ENCODE results near the gene FARS2.

GRCh38 chr6:5729080-5729434 lies 467.7 kb downstream of the FARS2 start:
- no peak for TF ChIP-seq ZNF280C (tag by site-specific recombination; IDR thresholded peaks at IDR 0.05)
- TF ChIP-seq CTCF (tag by site-specific recombination; IDR thresholded peaks at IDR 0.05): no peak
- no peak for TF ChIP-seq ZNF391 (tag by site-specific recombination; IDR thresholded peaks at IDR 0.05; ENCODE audit: borderline replicate concordance, low read depth)
- no peak for TF ChIP-seq REST (tag by site-specific recombination; IDR thresholded peaks at IDR 0.05)
- TF ChIP-seq ELK4 (IDR thresholded peaks at IDR 0.05; ENCODE audit: borderline replicate concordance, low read depth, low read length): no peak
- no peak for TF ChIP-seq ZNF274 (IDR thresholded peaks at IDR 0.05; ENCODE audit: low read length)
- TF ChIP-seq ZNF274 (tag by site-specific recombination; IDR thresholded peaks at IDR 0.05; ENCODE audit: borderline replicate concordance): no peak
- no peak for TF ChIP-seq ZNF660 (tag by site-specific recombination; IDR thresholded peaks at IDR 0.05)
- no peak for TF ChIP-seq ZNF138 (tag by site-specific recombination; IDR thresholded peaks at IDR 0.05; ENCODE audit: borderline replicate concordance)
- TF ChIP-seq INSM2 (tag by site-specific recombination; IDR thresholded peaks at IDR 0.05): no peak
